ACHN (cell line): ENCODE data around the gene SEL1L.
"Not testable (repeated sequence)": the region's sequence is repeated elsewhere in the genome, so short reads cannot be mapped to it uniquely, and the experiment has no call there.

Experiments
- DNase-seq: peaks from one replicate; pipeline ENCODE4 v3.0.0-alpha.2; 2015
- in situ Hi-C: cut with HindIII; loops from 2 replicates; pipeline ENCODE4 v1.10.0; 2017; ENCODE audit warnings: low sequenced_read_pairs, low pct_ligation_motif_present, low pct_unique_long_range_greater_than_20kb

SEL1L gene

DNA sequence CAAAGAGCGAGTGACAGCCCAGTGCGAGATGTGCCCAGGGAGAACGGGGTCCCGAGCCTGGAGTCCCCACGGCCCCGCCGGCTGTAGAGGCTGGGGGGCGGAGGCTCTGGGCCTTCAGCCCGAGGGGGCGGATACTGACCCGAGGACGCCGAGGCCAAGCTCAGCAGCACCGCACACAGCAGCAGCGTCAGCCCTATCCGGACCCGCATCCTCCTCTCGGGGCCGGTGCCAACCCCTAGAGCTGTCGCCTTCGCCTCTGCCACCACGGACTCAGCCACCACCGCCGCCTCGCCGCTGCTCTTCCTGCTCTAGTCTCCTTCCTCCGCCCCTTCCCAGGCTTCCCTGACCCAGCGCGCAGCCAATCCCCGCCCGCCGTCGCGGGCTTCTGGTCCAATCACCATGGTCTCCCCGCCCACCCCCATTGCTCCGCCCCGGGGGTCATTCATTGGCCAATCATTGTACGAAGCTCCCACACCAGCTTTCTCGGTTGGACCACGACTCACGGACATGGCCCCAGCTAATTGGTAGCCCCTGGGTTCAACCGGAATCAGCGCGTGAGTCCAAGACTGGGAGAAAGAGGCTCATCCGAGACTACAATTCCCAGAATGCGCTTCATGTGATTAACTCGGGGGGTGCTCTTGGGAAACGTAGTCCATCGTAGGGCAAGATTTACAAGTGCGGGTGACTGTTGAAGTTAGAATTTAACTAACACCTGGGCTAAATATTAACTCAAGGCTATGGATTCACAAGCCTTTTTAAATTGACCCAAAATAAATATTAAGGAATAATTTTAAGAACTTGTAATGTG is at the start of gene SEL1L:
Gene SEL1L (minus strand): TSS at position 318 of the 808 bp plus-strand sequence. CDS start 109 bp downstream, at position 209.
- peak; percentile 99 for DNase-seq
- in situ Hi-C loops = no loop called here

DNA sequence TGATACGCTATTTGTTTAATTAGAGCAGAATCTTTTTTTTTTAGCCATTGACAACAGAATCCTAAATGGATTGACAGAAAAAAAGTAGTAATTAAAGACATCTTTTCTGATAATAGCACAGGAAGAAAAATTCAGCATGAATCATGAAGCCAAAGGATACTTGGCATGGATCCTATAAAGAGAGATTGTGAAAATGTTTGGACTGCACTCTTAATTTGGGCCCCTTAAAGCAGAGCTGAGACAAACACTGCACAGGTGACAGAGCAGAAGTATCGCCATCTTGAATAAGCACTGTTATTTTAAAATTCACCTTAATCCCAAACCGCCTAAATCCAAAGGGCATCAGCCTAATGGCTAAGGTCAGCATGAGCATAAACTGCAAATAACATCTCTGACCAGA is 48.8 kb upstream of the SEL1L start:
- in situ Hi-C loops = no loop called here
- no peak for DNase-seq

DNA sequence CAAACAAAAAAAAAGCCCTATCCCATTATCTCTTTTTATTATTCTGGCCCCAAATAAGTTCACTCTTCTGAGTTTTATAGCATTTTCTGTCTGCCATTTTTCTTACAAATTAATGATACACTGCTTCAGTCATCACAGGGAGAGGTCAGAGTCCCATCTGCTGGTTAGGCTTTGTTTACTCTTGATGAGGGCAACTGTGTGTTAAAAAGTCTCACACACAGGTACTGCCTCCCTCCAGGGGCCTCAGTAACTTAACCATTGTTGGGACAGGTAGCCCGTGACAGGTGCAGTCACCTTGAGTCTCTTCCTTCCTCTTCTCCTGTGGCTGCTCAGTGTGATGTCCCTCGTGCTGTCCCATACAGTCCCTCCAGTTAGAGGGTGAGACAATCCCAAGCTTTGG is 45.5 kb upstream of the SEL1L start:
- in situ Hi-C loops = no loop called here

DNA sequence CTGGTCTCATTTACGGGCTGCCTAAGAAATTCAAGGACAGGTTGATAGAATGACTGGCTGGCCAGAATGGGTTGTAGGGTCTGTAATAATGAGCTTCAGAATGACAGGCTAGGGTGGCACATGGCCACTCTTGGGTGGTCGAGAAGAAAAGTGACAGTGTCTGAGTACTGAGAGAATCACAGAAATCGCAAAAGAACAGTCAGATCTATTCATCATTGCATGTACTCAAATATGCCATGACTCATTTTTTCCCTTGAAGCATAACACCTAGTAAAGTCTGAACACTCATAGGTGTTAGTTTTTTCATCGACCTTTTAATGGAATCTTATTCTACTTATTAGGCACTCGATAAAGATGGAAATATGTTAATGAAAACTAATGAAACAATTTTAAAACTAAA is 37.8 kb upstream of the SEL1L start:
- in situ Hi-C loops = no loop called here
- DNase-seq = no peak

More for the DNA sequence above, 45.5 kb upstream of the SEL1L start:
- no peak for DNase-seq

DNA sequence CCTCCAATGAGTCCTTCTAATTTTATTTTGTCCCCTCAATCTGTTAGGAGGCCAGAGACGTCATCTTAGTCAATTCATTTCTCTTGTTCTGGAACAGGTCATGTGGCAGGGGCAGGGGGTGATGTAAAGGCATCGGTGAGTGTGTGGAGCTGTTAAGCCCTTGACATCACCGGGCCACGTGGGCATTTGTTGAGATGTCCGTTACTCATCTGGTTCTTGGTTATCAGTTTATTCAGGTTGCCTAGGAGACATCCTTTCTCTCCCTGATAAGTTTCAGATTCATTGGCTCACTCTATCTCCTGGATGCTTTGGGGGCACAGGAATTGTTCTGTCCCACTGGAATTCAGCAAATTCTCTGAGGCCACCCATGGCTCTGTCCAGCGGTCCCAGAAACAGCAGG is 33.6 kb upstream of the SEL1L start:
- DNase-seq = no peak
- in situ Hi-C loops = no loop called here

DNA sequence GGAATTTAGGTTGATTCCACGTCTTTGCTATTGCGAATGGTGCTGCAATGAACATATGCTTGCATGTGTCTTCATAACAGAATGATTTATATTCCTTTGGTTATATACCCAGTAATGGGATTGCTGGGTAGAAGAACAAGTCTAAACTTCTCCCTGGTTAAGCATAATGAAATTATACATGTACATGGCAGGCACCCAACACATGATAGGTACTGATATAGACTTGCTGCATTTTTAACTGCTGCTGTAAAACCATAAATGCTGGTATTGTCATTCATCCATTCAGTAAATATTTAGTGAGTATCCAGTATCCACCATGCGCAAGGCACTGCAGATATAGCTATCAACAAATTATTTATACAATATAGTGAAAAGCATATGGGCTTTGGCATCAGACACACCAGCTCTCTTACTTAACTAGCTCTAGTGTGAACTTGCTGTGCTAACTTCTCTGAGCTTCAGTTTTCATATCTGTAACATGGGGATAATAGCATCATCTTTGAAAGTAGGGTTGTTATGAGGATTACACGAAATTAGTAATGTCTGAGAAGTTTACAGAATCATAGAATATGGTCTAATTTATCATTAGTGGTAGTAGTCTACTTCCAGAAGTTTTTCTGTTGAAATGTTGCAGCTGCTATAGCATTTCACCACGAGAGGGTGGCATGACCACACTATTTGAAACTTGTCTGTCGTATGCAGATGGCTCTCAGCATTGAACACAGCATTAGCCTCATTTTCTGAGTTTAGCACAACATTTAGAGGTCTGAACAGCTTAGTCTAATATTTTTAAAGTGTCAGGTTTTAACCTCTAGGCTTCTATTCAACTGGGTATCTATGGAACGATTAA is 32.0 kb upstream of the SEL1L start:
- DNase-seq = peak; percentile 16
- in situ Hi-C loops = no loop called here

DNA sequence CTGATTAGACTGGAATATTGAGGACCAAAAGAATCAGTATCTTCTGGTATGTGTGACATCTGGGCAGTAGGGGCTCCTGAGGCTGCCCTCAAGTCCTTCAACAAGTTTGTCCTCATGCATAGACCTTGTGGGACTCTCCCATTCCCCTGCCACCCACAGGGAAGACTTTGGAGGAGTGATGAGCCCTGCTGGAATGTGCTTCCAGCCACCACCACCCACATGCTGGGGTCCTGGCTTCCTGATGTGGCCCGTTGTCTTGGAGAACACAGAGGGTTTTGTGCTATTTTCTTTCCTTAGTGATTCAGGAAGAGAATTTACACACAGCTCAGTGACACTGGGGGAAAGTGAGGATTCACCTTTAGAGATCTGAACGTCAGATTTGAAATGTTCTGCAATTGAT is 29.2 kb upstream of the SEL1L start:
- DNase-seq = no peak
- in situ Hi-C loops = no loop called here

DNA sequence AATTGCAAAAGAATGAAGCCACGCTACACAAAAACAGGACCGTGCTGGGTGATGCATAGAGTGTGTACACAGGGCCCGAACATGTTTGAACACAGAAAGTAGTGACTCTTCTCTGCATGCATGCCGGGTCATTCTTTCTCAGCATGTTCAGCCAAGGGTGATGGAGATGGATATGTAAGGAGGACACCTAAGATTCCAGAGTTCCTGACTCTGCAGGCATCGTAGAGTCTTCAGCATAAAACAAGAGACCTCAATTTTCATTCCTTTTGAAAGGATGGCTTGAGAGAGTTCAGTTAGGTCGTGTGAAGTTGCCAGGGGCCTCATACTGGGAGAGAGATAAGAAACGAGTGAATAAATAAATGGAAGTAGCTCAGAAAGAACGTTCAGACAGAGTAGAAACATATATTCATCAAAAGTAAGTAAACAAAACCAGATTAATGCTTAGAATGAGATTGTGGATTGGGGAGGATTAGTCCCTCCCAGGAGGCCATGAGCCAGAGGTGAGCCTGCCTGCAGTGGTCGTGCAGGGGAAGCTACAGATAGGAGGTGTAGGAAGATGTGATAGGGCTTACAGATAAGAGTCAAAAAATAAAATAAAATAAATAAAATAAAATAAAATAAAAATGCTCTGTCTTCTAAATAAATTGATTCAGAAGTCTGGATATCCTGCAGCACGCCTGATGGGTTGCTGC is 27.6 kb upstream of the SEL1L start:
- no peak for DNase-seq

DNA sequence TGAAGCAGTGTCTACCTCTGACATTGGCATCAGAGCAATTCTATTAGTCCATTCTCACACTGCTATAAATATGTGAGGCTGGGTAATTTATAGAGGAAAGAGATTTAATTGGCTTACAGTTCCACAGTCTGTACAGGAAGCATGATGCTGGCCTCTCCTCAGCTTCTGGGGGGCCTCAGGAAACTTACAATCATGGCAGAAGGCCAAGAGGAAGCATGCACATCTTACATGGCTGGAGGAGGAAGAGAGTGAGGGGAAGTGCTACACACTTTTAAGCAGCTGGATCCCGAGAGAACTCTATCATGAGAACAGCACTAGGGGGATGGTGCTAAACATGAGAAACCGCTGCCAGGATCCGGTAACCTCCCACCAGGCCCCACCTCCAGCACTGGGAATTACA is 25.7 kb upstream of the SEL1L start:
- no peak for DNase-seq
- in situ Hi-C loops = no loop called here

More for the DNA sequence above, 27.6 kb upstream of the SEL1L start:
- in situ Hi-C loops = no loop called here

DNA sequence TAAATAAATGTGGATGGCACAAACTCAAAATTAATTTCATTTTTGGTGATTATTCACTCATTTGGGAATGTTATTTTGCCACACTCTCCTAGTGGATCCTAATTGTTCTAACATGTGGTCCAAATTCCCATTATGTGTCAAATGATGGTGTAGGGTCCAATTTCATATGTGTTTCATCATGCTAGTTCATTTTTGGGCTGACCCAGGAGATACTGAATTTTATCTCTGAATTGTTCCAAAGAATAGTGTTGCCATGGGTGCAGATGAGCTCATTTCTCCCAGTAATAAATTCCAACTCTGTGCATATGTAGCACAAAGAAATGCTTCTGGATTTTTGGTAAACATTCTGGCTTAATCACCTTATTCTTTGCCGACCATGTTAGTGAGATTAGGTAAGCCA is 23.5 kb upstream of the SEL1L start:
- no peak for DNase-seq
- in situ Hi-C loops = no loop called here

DNA sequence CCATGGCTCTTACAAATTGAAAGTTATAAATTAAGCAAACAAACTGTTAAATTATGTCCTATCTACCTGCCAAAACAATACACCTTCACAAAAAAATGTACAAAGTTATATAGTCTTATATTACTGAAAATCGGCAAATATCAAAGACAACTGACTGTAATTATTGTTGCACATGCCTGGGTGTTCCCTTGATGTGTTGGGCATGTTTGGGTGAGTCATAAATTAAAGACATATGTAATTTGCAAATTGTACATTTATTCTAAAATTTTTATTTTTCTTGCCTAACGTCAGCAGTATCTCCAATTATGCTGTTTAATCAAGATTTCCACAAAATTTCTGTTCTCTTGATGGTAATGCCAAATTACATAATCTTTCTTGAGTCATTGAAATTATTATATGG is 22.0 kb upstream of the SEL1L start:
- in situ Hi-C loops = no loop called here
- DNase-seq = no peak

DNA sequence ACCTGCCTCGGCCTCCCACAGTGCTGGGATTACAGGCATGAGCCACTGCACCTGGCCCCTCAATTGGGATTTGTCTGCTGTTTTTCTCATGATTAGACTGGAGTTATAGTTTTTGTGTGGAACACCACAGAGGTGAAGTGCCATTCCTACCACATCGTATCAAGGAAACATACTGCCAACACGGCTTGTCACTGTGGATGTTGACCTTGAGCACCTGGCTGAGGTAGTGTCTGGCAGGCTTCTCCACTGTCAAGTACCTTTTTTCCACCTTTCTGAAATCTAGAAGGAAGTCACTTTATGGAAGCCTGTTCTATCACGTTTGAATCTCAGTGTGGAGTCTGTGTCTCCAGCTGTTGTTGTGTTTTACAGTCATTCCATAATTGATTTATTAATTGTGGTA is 21.4 kb upstream of the SEL1L start:
- in situ Hi-C loops = no loop called here

DNA sequence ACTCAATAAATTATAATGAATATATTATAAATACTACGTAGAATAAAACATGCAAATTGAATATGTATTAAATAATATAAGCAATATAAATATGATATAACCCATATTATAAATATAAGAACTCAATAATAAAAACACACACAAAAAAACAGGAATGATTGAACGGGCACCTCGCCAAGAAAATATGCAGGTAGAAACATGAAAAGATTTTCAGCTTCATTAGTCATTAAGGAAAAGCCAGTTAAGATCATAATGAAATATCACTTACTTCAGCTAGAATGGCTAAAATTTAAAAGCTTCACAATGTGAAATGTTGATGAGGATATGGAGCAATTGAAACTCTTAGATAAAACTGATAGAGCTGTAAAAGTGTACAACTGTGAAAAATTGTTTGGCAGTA is 17.8 kb upstream of the SEL1L start:
- DNase-seq = no peak
- in situ Hi-C loops = no loop called here

More for the DNA sequence above, 21.4 kb upstream of the SEL1L start:
- no peak for DNase-seq

DNA sequence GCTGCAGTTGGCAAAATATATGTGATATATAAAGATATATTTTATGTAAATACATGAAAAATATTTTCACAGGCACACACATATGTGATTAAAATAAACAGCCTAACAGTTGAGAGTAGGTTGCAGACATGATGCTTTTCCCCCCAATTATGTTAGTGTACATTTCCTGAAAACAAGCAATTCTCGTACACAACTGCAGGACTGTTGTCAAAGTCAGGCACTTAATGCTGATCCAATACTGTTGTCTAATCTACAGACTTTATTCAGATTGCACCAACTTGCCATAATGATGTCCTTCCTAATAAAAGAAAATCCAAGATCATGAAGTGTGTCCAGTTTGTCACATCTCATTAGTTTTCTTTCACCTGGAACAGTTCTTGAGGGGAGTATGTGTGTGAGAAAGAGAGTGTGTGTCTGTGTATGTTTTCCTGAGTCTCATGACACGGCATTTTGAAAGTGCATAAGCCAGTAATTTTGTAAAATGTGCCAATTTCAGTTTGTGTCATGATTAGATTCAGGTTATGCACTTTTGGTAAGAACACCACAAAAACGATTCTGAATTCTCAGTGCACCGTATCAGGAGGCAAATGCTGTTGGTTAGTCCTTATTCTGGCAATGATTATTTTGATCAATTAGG is 16.5 kb upstream of the SEL1L start:
- in situ Hi-C loops = no loop called here
- no peak for DNase-seq

DNA sequence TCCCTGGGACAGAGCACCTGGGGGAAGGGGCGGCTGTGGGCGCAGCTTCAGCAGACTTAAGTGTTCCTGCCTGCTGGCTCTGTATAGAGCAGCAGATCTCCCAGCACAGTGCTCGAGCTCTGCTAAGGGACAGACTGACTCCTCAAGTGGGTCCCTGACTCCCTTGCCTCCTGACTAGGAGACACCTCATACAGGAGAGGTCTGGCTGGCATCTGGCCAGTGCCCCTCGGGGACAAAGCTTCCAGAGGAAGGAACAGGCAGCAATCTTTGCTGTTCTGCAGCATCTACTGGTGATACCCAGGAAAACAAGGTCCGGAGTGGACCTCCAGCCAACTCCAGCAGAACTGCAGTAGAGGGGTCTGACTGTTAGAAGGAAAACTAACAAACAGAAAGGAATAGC is 7.6 kb upstream of the SEL1L start:
- DNase-seq, in situ Hi-C loops: not testable (repeated sequence)

DNA sequence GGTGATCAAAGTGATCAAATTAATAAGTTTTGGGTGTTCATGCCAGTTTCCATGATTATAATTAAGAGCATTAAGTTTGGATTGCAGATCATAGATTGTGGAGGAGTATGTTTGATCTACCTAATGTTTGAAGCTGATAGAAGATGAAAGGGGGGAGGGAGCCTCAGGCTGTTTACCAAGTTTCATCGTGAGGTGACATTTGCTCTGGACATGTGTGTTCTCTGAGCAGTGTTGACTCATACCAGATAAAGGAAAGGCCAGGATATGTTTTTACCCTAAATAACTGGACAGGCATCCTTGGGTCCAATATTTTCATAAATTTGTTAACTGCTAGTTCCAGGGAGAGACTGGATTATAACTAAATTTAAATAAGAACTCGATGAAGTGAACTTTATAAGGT is 3.5 kb upstream of the SEL1L start:
- no peak for DNase-seq
- in situ Hi-C loops = no loop called here

DNA sequence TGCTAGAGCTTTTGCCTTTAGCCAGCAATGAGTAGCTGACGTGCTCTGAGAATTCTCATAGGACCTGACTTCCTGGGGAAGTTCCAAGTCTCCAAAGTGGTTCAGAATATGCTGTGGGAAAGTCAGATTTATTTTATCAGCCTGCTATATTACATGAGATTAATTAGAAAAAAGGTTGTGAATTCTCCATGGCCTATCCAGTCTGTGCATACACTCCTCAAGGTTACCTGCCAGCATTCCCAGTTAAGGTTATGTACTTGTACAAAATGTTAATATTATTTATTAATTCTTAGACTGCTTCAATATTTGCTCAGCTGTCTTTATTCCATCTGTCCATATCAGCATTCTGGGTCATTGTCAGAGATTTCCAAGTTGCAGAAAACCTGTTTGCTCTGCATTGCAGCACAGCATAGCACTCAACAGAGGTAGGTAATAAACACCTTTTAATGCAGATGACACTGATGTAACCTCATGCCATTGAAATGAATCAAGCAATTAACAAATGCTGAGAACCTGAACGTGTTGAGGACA is 2.7 kb upstream of the SEL1L start:
- DNase-seq = no peak
- in situ Hi-C loops = no loop called here

DNA sequence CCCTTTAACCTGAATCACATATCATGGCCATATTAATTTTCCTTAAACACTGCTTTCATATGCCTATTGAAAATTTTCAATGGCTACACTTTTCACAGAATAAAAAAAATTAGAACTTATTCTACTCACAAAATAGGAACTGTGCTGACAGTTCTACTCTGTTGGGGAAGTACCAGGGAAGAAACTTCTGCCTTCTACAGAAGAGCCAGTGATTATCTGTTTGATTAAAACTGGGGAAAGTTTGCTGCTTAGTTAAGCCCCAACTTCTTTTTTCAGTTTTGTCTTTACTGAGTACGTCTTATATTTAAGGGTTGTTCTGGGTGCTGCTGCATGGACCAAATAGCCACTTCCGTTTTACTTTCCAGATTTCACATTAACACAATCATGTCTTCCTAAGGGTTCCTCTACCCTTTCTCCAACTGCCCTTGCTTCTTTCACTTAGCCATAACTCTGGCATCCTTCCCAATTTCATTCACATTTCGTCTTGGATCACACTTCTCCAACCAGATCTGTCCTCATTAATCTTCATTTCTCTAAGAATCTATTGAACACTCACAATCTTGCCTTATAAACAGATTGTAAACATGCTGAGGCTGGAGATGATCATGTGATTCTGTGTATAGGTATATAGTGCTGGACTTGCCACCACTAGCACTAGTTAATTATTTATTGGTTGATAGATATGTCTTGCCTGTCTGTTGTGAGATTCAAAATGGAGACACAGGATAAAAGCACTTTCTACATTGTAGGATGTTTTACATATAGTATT is 1.9 kb upstream of the SEL1L start:
- DNase-seq = no peak
- in situ Hi-C loops = no loop called here
